ENCODE results near the gene SHISAL2A. TPM values are rescaled to one million over a fixed set of nuclear protein-coding genes. Genes with fewer than 3 reads are reported as not detected.

SHISAL2A gene
- total RNA-seq, 1 donor, result not detected

GRCh38 chr1:52645261-52645660 lies 12.3 kb downstream of the SHISAL2A start:
- no peak overlapping the region for H3K4me2 ChIP-seq (ENCODE audit: insufficient read depth, low read length)
- no peak overlapping the region for H3K4me3 ChIP-seq (ENCODE audit: insufficient read depth, low read length)
- no peaks in the 10 kb centered on the region for H3K27me3 ChIP-seq (ENCODE audit: insufficient read depth, low read length)
- H4K20me1 ChIP-seq (ENCODE audit: insufficient read depth, low read length), result no peaks in the 10 kb centered on the region
- H3K79me2 ChIP-seq (ENCODE audit: insufficient read depth, low read length), result no peaks in the 10 kb centered on the region
- no peak for TF ChIP-seq CTCF (IDR thresholded peaks at IDR 0.05; ENCODE audit: extremely low read depth, low read depth, low read length)
- no peak overlapping the region for H3K27ac ChIP-seq (ENCODE audit: low read depth, low read length)
- no peaks in the 10 kb centered on the region for H3K36me3 ChIP-seq (ENCODE audit: insufficient read depth, low read length)
- no peaks in the 10 kb centered on the region for H3K9me3 ChIP-seq (ENCODE audit: low read depth, low read length)
- no peaks in the 10 kb centered on the region for H3K4me1 ChIP-seq (ENCODE audit: insufficient read depth, low read length)
- DNase-seq (ENCODE audit: insufficient read length, low spot score, missing footprints), result no peak
- no peak overlapping the region for H2AFZ ChIP-seq (ENCODE audit: low read length)

- no peak for DNase-seq (ENCODE audit: insufficient read length, low spot score, missing footprints)
- no peaks in the 10 kb centered on the region for H3K4me1 ChIP-seq (ENCODE audit: insufficient read depth, low read length)
- H3K36me3 ChIP-seq (ENCODE audit: insufficient read depth, low read length), result no peaks in the 10 kb centered on the region
- H2AFZ ChIP-seq (ENCODE audit: low read length), result no peak overlapping the region
- no peaks in the 10 kb centered on the region for H4K20me1 ChIP-seq (ENCODE audit: insufficient read depth, low read length)
- H3K79me2 ChIP-seq (ENCODE audit: insufficient read depth, low read length), result no peaks in the 10 kb centered on the region
- no peak overlapping the region for H3K4me3 ChIP-seq (ENCODE audit: insufficient read depth, low read length)
- H3K27ac ChIP-seq (ENCODE audit: low read depth, low read length), result no peak overlapping the region
- no peaks in the 10 kb centered on the region for H3K27me3 ChIP-seq (ENCODE audit: insufficient read depth, low read length)
- H3K4me2 ChIP-seq (ENCODE audit: insufficient read depth, low read length), result no peak overlapping the region
- TF ChIP-seq CTCF (IDR thresholded peaks at IDR 0.05; ENCODE audit: extremely low read depth, low read depth, low read length), result no peak
- no peaks in the 10 kb centered on the region for H3K9me3 ChIP-seq (ENCODE audit: low read depth, low read length)
Measured at GRCh38 chr1:52651904-52652303, 18.9 kb downstream of the SHISAL2A start.

GRCh38 chr1:52653207-52653849 lies 20.4 kb downstream of the SHISAL2A start:
- no peak for TF ChIP-seq CTCF (IDR thresholded peaks at IDR 0.05; ENCODE audit: extremely low read depth, low read depth, low read length)
- Histone ChIP-seq H3K27me3 (ENCODE audit: insufficient read depth, low read length) (no peaks in the 10 kb centered on the region), H3K36me3 (ENCODE audit: insufficient read depth, low read length) (no peaks in the 10 kb centered on the region), H4K20me1 (ENCODE audit: insufficient read depth, low read length) (no peaks in the 10 kb centered on the region), H3K79me2 (ENCODE audit: insufficient read depth, low read length) (no peaks in the 10 kb centered on the region), H3K4me2 (ENCODE audit: insufficient read depth, low read length) (no peak overlapping the region), H3K4me1 (ENCODE audit: insufficient read depth, low read length) (no peaks in the 10 kb centered on the region), H3K4me3 (ENCODE audit: insufficient read depth, low read length) (no peak overlapping the region), H3K9me3 (ENCODE audit: low read depth, low read length) (no peaks in the 10 kb centered on the region), H2AFZ (ENCODE audit: low read length) (no peak overlapping the region), H3K27ac (ENCODE audit: low read depth, low read length) (no peak overlapping the region)
- DNase-seq (ENCODE audit: insufficient read length, low spot score, missing footprints), result no peak

GRCh38 chr1:52654063-52654462 lies 21.1 kb downstream of the SHISAL2A start:
- Histone ChIP-seq H3K4me2 (ENCODE audit: insufficient read depth, low read length) (no peak overlapping the region), H3K27me3 (ENCODE audit: insufficient read depth, low read length) (peaks cover under 1% of the 10 kb centered on the region), H3K36me3 (ENCODE audit: insufficient read depth, low read length) (no peaks in the 10 kb centered on the region), H3K4me3 (ENCODE audit: insufficient read depth, low read length) (no peak overlapping the region), H2AFZ (ENCODE audit: low read length) (no peak overlapping the region), H4K20me1 (ENCODE audit: insufficient read depth, low read length) (no peaks in the 10 kb centered on the region), H3K27ac (ENCODE audit: low read depth, low read length) (no peak overlapping the region), H3K79me2 (ENCODE audit: insufficient read depth, low read length) (no peaks in the 10 kb centered on the region), H3K4me1 (ENCODE audit: insufficient read depth, low read length) (no peaks in the 10 kb centered on the region), H3K9me3 (ENCODE audit: low read depth, low read length) (no peaks in the 10 kb centered on the region)
- TF ChIP-seq CTCF (IDR thresholded peaks at IDR 0.05; ENCODE audit: extremely low read depth, low read depth, low read length), result no peak
- DNase-seq (ENCODE audit: insufficient read length, low spot score, missing footprints), result no peak
